Spleen (tissue), 7 donors: Measurements from ENCODE around the gene APCDD1L.

Source experiments
- POLR2A ChIP-seq, 3 donors: fragments of 450-650 bp; IDR thresholded peaks; one replicate each; pipeline ENCODE4 v1.5.1; 2017; ENCODE audit warnings: antibody characterized with exemption in 3 of 3, mild to moderate bottlenecking in 1 of 3
- POLR2AphosphoS5 ChIP-seq, 3 donors: sonication (generic); formaldehyde crosslinking; IDR thresholded peaks; one replicate each; pipeline ENCODE4 v1.5.1; 2017; ENCODE audit warnings: antibody characterized with exemption in 3 of 3
- TF ChIP-seq, protein P1 (sequence below), 11 experiments: fragments of 200-600 bp in 7 of 11; fragments of 450-650 bp in 4 of 11; sonication (generic) in 4 of 11; IDR thresholded peaks in 8 of 11; conservative IDR thresholded peaks in 3 of 11; 1 replicate in 7 of 11; 2 replicates in 4 of 11; pipeline versions ENCODE4 v1.4.0 to v1.8.0; 2016 to 2021; ENCODE audit warnings: antibody characterized with exemption in 11 of 11, inconsistent platforms in 4 of 11, mild to moderate bottlenecking in 1 of 11
- donor health status: DM: no; HTN: no; CAD: no; lungs with moderate emphysema.
- donor health status: DM: no; HTN: no; CAD: no.
- donor health status: DM: no; HTN: no; CAD: no.

GRCh38 chr20:58448958-58449357 lies 66.2 kb downstream of the APCDD1L start:
- TF ChIP-seq, protein P1, sequence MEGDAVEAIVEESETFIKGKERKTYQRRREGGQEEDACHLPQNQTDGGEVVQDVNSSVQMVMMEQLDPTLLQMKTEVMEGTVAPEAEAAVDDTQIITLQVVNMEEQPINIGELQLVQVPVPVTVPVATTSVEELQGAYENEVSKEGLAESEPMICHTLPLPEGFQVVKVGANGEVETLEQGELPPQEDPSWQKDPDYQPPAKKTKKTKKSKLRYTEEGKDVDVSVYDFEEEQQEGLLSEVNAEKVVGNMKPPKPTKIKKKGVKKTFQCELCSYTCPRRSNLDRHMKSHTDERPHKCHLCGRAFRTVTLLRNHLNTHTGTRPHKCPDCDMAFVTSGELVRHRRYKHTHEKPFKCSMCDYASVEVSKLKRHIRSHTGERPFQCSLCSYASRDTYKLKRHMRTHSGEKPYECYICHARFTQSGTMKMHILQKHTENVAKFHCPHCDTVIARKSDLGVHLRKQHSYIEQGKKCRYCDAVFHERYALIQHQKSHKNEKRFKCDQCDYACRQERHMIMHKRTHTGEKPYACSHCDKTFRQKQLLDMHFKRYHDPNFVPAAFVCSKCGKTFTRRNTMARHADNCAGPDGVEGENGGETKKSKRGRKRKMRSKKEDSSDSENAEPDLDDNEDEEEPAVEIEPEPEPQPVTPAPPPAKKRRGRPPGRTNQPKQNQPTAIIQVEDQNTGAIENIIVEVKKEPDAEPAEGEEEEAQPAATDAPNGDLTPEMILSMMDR (IDR thresholded peaks at IDR 0.05 in 8 of 11, conservative IDR thresholded peaks at IDR 0.05 in 3 of 11), result no peak
- TF ChIP-seq POLR2A (IDR thresholded peaks at IDR 0.05) (no peak), POLR2AphosphoS5 (IDR thresholded peaks at IDR 0.05) (no peak)
